TTC549 (cell line): ENCODE data around the gene COG7.
"Not testable (repeated sequence)": the region's sequence is repeated elsewhere in the genome, so short reads cannot be mapped to it uniquely, and the experiment has no call there.

ENCODE experiments used
- FAIRE-seq: peaks from 2 replicates; lab custom pipeline; 2012; peaks lifted over from hg19 to GRCh38; lab: Jason Lieb, UNC

COG7 gene

GRCh38 chr16:23384878-23385277 is 68.1 kb downstream of the COG7 start:
- no peak for FAIRE-seq

DNA sequence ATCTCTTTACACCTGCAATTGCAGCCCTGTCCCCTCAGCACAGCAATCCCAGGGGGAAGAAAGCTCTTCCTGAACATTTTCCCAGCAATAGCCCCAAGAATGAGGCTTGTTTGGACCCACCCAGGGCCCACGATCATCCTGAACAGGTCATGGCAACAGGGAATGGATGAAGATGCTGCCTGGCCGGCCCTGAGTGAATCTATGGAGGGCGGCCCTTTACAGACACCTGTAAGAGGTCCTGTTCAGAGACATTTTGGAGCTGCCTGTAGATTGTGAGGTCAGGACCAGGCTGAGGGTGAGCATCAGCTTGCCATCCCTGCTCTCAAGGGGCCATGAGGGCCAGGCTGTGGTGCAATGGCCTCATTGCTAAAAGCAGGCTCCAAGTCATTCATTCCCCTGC is 69.1 kb downstream of the COG7 start:
- FAIRE-seq: no peak

GRCh38 chr16:23382279-23382678 is 70.7 kb downstream of the COG7 start:
- no peak for FAIRE-seq

- not testable (repeated sequence) for FAIRE-seq
Observed at GRCh38 chr16:23381702-23382101, 71.3 kb downstream of the COG7 start.

GRCh38 chr16:23380501-23380951 is 72.5 kb downstream of the COG7 start:
- FAIRE-seq: no peak

GRCh38 chr16:23379707-23380106 is 73.3 kb downstream of the COG7 start:
- FAIRE-seq: no peak

DNA sequence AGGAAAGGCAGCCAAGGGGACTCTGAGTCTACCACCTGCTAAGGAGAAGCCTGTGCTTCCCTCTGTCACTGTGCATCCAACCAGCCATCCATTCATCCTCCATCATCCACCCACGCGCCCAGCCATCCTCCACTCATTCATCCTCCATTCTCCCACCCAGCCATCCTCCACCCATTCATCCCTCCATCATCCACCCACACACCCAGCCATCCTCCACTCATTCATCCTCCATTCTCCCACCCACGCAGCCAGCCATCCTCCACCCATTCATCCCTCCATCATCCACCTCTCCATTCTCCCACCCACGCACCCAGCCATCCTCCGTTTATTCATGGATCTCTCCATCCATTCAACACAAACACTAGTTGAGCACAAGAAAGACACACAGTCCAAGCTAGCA is 74.1 kb downstream of the COG7 start:
- no peak for FAIRE-seq

DNA sequence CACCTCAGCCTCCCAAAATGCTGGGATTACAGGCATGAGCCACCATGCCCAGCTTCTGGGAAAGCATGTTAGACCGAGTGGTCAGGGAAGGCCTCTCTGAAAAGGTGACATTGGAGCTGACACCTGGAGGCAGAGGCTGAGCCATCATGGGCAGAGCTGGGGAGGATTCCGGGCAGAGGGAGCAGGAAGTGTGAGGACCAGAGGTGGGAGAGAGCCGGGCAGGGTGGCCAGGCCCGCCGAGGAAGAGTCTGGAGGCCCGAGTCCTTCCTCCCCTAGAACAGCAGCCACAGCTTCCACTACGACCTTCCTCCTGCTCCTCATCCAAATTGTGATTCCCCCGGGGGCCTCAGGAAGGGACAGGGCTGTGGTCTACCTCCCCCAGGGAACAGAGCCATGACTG is 74.7 kb downstream of the COG7 start:
- FAIRE-seq: no peak

DNA sequence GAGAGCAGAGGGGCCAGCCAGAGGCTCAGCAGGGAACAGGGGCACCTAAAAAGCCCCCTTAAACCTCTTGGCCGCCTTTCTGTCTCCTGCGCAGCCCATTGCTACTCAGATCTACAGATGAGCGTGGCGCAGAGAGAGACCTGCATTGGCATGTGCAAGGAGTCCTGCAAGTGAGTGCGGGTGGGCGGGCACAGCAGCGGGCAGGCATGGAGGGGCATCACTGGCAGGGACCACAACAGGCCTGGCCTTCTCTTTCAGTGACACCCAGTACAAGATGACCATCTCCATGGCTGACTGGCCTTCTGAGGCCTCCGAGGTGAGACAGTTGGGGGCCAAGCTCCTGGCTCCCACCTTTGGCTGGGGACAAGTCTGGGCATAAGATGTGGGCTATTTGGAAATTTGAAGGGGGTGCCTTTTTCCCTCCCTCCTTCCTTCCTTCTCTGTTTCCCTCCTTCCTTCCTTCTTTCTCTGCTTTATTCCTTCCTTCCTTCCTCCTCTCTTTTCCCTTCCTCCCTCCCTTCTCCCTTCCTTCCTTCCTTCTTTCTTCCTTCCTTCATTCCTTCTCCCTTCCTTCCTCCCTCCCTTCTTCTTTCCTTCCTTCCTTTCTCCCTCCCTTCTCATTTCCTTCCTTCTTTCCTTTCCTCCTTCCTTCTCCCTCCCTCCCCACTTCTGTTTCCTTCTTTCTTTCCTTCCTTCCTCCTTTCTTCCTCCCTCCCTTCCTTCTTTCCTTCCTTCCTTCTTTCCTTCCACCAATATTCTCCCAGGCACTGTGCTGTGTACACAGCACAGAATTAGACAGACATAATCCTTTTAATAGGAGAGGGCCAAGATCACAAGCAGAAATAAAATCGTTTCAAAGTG is 75.7 kb downstream of the COG7 start:
- FAIRE-seq: no peak

DNA sequence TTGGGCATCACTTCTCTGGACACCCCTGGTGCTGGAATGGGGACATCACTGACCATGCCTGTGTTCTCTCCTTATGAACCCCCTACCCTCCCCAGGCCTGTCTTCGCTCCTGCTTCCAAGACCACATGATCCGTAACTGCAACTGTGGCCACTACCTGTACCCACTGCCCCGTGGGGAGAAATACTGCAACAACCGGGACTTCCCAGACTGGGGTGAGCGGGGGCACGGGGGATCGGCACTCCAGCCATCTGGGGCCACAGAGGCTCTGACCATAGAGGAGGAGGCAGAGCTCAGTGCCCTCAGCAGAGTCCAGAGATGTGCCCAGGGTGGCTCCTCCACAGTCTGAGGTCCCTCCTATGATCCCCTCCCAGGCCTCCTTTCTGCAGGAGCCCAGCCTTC is 77.3 kb downstream of the COG7 start:
- no peak for FAIRE-seq

DNA sequence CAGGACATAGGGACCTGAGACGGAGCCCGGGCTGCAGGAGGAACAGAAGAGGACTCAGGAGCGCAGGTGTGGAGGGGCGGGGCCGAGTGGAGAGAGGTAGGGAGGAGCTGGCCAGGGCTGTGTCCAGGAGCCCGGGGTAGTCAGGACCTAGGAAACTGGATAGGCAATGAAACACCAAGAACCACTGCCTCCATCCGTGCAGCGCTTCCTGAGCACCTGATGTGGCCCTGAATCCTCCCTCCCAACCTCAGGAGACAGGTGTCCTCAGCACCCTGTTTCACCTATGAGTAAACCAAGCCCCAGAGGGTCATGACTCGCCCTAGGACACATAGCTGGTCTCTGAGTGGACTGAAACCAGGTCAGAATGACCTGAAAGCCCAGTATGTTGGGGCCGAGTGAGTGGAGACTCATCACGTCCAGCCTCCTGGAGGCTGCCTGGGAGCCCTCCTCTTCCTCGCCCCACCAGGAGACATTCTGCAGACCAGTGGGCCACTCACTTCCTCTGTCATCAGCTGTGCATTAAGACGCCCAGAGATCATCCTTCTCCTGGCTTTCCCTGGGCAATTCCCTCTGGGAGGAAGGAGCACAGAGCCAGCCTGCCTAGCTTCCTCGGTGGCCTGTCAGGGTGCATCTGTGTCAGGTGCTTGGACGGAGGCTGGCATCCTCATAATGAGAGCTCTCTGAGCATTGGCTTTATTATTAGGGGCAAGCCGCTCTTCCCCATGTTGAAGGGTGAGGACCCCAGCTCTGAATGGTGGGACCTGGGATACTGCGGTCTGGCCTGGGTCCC is 78.1 kb downstream of the COG7 start:
- FAIRE-seq: no peak

DNA sequence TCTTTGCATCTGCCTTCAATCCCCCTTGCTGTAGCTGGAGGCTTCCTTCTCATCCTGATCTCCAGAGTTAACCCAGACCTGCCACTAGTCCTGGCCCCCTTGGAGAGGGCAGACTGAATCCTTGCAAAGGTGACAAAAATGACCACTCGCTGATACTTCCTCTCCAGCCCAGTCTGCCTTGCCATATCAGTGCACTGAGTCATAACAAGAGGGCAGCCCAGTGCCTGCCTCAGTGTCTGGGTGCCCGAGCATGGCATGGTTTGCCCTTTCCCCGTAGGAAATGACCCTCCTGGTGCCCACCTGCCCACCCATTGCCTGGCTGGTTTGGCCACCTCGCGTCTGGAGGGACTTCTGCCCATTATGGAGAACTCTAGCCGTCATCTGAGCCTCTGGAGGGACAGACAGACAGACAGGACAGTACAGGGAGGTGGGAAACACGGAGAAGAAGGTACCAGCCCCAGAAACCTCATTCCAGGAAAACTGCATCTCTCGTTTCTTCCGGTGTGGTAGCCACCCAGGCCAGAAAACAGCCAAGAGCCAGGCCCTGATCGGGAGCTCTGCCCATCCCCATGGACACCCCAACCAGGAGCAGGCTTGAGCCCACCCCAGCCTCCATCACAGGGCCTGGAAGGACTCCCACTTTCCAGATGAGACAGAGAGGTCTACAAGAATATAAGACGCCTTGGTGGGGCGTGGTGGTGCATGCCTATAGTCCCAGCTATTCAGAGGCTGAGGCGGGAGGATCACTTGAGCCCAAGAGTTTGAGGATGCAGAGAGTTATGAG is 79.4 kb downstream of the COG7 start:
- no peak for FAIRE-seq

- no peak for FAIRE-seq
Observed at GRCh38 chr16:23371368-23371767, 81.6 kb downstream of the COG7 start.

GRCh38 chr16:23369416-23369815 is 83.6 kb downstream of the COG7 start:
- FAIRE-seq: no peak

DNA sequence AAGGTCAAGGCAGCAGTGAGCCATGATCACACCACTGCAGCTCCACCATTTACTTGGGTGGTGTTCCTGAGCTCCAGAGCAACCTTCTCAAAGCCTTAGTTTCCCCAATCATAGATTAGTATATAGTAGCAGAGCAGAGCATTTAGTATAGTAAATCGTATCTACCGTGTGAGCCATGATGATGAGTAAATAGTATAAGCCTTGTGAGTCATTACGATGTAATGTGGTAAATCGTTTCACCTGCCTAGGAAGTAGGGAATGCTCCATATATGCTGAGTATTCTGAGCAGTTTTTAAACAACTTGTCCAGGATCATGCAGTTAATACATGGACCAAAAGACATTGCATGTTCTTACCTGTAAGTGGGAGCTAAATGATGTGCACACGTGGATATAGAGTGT is 84.5 kb downstream of the COG7 start:
- no peak for FAIRE-seq

DNA sequence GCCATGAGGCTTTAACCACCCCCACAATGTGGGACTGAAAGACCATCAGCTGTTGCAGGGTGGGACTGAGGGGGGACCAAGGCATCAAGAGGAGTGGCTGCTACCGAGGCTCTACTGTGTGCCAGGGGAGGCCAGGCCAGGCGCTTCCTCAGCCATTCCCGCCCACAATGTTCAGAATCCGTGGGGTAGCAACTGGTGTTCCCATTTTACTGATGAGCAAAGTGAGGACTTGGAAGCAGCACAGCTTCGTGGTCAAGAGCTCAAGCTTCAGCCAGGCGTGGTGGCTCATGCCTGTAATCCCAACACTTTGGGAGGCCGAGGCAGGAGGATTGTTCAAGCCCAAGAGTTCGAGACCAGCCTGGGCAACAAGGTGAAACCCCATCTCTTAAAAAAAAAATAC is 85.0 kb downstream of the COG7 start:
- FAIRE-seq: no peak

DNA sequence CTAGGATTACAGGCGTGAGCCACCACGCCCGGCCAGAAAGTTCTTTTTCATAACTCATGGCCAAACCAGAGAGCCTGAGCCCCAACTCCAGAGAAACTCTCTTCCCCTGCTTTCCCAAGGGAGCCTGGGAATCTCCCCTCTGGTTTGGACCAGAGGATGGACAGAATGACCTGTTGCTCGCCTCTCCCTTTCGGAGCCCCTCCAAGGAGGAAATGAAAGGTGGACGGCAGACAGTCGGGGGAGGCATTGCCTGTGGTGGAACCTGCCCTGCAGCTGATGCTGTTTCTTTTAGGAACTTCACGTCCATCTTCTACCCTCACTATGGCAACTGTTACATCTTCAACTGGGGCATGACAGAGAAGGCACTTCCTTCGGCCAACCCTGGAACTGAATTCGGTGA is 85.4 kb downstream of the COG7 start:
- FAIRE-seq: no peak

- FAIRE-seq: not testable (repeated sequence)
Observed at GRCh38 chr16:23366341-23366740, 86.6 kb downstream of the COG7 start.

- no peak for FAIRE-seq
Observed at GRCh38 chr16:23365602-23366240, 87.3 kb downstream of the COG7 start.

GRCh38 chr16:23362460-23363317 is 90.3 kb downstream of the COG7 start:
- no peak for FAIRE-seq

DNA sequence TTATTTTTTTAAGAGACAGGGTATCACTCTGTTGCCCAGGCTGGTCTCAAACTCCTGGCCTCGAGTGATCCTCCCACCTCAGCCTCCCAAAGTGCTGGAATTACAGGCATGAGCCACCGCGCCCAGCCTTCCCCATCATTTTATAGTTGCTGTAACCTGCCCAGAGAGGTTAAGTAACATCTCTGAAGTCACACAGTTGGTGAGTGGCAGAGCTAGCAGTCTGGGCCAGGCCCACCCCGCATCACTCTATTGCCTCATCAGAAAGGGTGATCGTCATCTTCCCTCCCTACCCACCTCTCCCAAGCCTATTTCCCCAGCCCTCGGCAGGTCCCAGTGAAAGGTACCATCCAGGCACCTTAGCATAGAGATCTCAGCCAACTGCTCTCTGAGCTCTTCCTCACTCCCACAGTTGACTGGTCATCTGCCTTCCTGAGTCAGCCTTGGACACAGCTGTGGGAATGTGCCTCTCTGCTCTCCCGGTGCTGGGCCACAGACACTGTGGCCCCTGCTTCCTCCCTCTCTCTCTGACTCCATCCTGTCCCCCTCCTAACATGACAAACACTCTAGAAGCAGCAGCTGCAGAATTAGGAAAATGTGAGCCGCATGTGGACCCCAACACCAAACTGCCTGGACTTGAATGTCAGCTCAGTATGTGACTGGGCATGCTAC is 93.8 kb downstream of the COG7 start:
- no peak for FAIRE-seq
